K562 (cell line): Measurements from ENCODE around the gene RABGAP1. TPM values are rescaled to one million over a fixed set of nuclear protein-coding genes. Genes with fewer than 3 reads are reported as not detected.

Experiments
- ATAC-seq: fragments of 200-7000 bp; cut with Tn5 transposase; 3 replicates; pipeline ENCODE4 v1.9.1; 2020; ENCODE audit warnings: moderate library complexity
- BruUV-seq: library from RNA; stranded (reverse); fragments of 400-500 nt; replicated peaks from 2 replicates; lab custom pipeline; 2021; lab: Mats Ljungman, UMichigan
- CTCF ChIA-PET: fragments of 300-600 bp; formaldehyde crosslinking; extraction: SDS; loops from one replicate; lab custom pipeline; 2021; ENCODE audit warnings: low intra/inter-chr PET ratio; lab: Yijun Ruan, JAX
- POLR2A ChIA-PET: fragments of 300-600, 350-650 bp; sonication (Branson Sonifier 250); formaldehyde crosslinking; extraction: SDS; loops from one replicate; lab custom pipeline; 2021; ENCODE audit warnings: antibody characterized with exemption, inconsistent platforms; lab: Yijun Ruan, JAX
- DNase-seq, 4 experiments: peaks; one replicate each; pipeline versions ENCODE4 v3.0.0 to v3.0.0-alpha.2; 2011 to 2018; ENCODE audit warnings: low spot score in 3 of 4, mixed read lengths in 3 of 4; ENCODE audit errors: extremely low read depth in 1 of 4
- FAIRE-seq: peaks from 2 replicates; lab custom pipeline; 2011; peaks lifted over from hg19 to GRCh38; lab: Jason Lieb, UNC
- H2AFZ ChIP-seq: 2 replicates; pipeline ENCODE4 v1.6.0; 2011; ENCODE audit warnings: low read depth, low read length, control low read depth, inconsistent platforms
- H3K27ac ChIP-seq: fragments of 200-600 bp; 3 replicates; pipeline ENCODE4 v1.8.0; 2011; ENCODE audit warnings: low read depth, mild to moderate bottlenecking, control low read depth, inconsistent platforms, low read length, moderate library complexity, mixed read lengths; ENCODE audit errors: extremely low read depth
- H3K27me3 ChIP-seq, 2 experiments: fragments of 300-600 bp in 1 of 2; 2 replicates in 1 of 2; 3 replicates in 1 of 2; pipeline versions ENCODE4 v1.6.0 to v1.8.0; 2011; ENCODE audit warnings: inconsistent platforms in 2 of 2, low read length in 2 of 2, mild to moderate bottlenecking in 1 of 2, mixed read lengths in 1 of 2, moderate library complexity in 1 of 2; ENCODE audit not compliant: control insufficient read depth in 2 of 2, insufficient read depth in 2 of 2
- H3K36me3 ChIP-seq: fragments of 300-600 bp; 3 replicates; pipeline ENCODE4 v1.8.0; 2011; ENCODE audit warnings: mild to moderate bottlenecking, low read length, inconsistent platforms; ENCODE audit not compliant: control insufficient read depth, insufficient read depth
- H3K4me1 ChIP-seq, 2 experiments: fragments of 200-600 bp in 1 of 2; replicated peaks in 1 of 2; 2 replicates in 1 of 2; 3 replicates in 1 of 2; pipeline versions ENCODE4 v1.5.1 to v1.8.0; 2011; ENCODE audit warnings: inconsistent platforms in 2 of 2, low read length in 2 of 2, mild to moderate bottlenecking in 1 of 2, mixed read lengths in 1 of 2, moderate library complexity in 1 of 2; ENCODE audit not compliant: control insufficient read depth in 2 of 2, insufficient read depth in 2 of 2
- H3K4me2 ChIP-seq: 2 replicates; pipeline ENCODE4 v1.6.1; 2011; ENCODE audit warnings: low read length, control low read depth, inconsistent platforms, mixed read lengths; ENCODE audit not compliant: insufficient read depth
- H3K4me3 ChIP-seq: fragments of 200-600 bp; sonication (generic), shearing (Covaris generic); 2 replicates; pipeline ENCODE4 v1.5.1; 2016; ENCODE audit warnings: control low read depth, inconsistent platforms
- H3K79me2 ChIP-seq: fragments of 200-600 bp; 3 replicates; pipeline ENCODE4 v1.8.0; 2011; ENCODE audit warnings: low read length, inconsistent platforms; ENCODE audit not compliant: control insufficient read depth, insufficient read depth
- H3K9ac ChIP-seq, 2 experiments: 2 replicates each; pipeline versions ENCODE4 v1.6.0 to v1.6.1; 2011; ENCODE audit warnings: low read depth in 2 of 2, low read length in 2 of 2, control low read depth in 1 of 2, inconsistent platforms in 1 of 2, mild to moderate bottlenecking in 1 of 2, mixed read lengths in 1 of 2; ENCODE audit not compliant: insufficient read depth in 1 of 2
- H3K9me1 ChIP-seq: one replicate; pipeline ENCODE4 v1.6.0; 2011; ENCODE audit warnings: inconsistent platforms, mild to moderate bottlenecking, low read length, moderate library complexity; ENCODE audit not compliant: control insufficient read depth, insufficient read depth
- H3K9me3 ChIP-seq: replicated peaks from 2 replicates; pipeline ENCODE4 v1.5.1; 2011; ENCODE audit warnings: low read depth, low read length, inconsistent platforms; ENCODE audit not compliant: control insufficient read depth, insufficient read depth
- H4K20me1 ChIP-seq: replicated peaks from 2 replicates; pipeline ENCODE4 v1.6.1; 2011; ENCODE audit warnings: low read length, inconsistent platforms, mixed read lengths; ENCODE audit not compliant: control insufficient read depth, insufficient read depth
- ARID2 ChIP-seq: fragments of 450-650 bp; IDR thresholded peaks from 2 replicates; pipeline ENCODE4 v1.6.1; 2017; ENCODE audit warnings: antibody characterized with exemption, mild to moderate bottlenecking
- E2F8 ChIP-seq: fragments of 450-650 bp; IDR thresholded peaks from 2 replicates; pipeline ENCODE4 v1.7.1; 2018; ENCODE audit warnings: mild to moderate bottlenecking, low read depth; ENCODE audit not compliant: partially characterized antibody
- FOXK1 ChIP-seq: sonication (generic); formaldehyde crosslinking; IDR thresholded peaks from 2 replicates; pipeline ENCODE4 v1.8.0; 2022; ENCODE audit warnings: missing genetic modification reagents, mild to moderate bottlenecking, borderline replicate concordance
- GATA2 ChIP-seq: sonication (generic); formaldehyde crosslinking; IDR thresholded peaks from 2 replicates; pipeline ENCODE4 v1.4.0; 2020; ENCODE audit warnings: mild to moderate bottlenecking, missing genetic modification reagents
- HMGN3 ChIP-seq: IDR thresholded peaks from 2 replicates; pipeline ENCODE4 v1.6.1; 2011; ENCODE audit warnings: borderline replicate concordance, low read depth, mild to moderate bottlenecking, mixed read lengths, low read length; ENCODE audit not compliant: insufficient read length; ENCODE audit errors: extremely low read depth
- ID3 ChIP-seq, 2 experiments: fragments of 250-450 bp in 1 of 2; fragments of 450-650 bp in 1 of 2; sonication (Bioruptor Pico) in 1 of 2; IDR thresholded peaks; 2 replicates each; pipeline versions ENCODE4 v1.6.1 to v1.8.0; 2016 to 2021; ENCODE audit warnings: mild to moderate bottlenecking in 2 of 2, moderate library complexity in 2 of 2, missing compliant biosample characterization in 1 of 2, missing genetic modification characterization in 1 of 2
- IRF1 ChIP-seq: sonication (generic); formaldehyde crosslinking; IDR thresholded peaks from 2 replicates; pipeline ENCODE4 v1.8.0; 2022; ENCODE audit warnings: missing genetic modification reagents, mild to moderate bottlenecking, borderline replicate concordance
- SRSF1 ChIP-seq: fragments of 200-400 bp; formaldehyde crosslinking; IDR thresholded peaks from 2 replicates; pipeline ENCODE4 v1.6.1; 2017; ENCODE audit warnings: mild to moderate bottlenecking, low read depth, low read length, moderate library complexity
- TAF15 ChIP-seq: fragments of 200-400 bp; formaldehyde crosslinking; IDR thresholded peaks from 2 replicates; pipeline ENCODE4 v1.6.1; 2017; ENCODE audit warnings: mild to moderate bottlenecking, low read depth, low read length, moderate library complexity
- TCFL5 ChIP-seq: fragments of 250-450 bp; sonication (Bioruptor Pico); conservative IDR thresholded peaks from 2 replicates; pipeline ENCODE4 v1.6.1; 2021; ENCODE audit warnings: mild to moderate bottlenecking, moderate library complexity, matching md5 sums
- VEZF1 ChIP-seq: fragments of 200-800 bp; sonication (Bioruptor generic); IDR thresholded peaks from 2 replicates; pipeline ENCODE4 v1.6.1; 2017; ENCODE audit warnings: missing genetic modification characterization, missing compliant biosample characterization
- YBX1 ChIP-seq: fragments of 450-650 bp; IDR thresholded peaks from 2 replicates; pipeline ENCODE4 v1.7.1; 2016; ENCODE audit warnings: mild to moderate bottlenecking
- ZC3H4 ChIP-seq: sonication (generic); formaldehyde crosslinking; IDR thresholded peaks from 2 replicates; pipeline ENCODE4 v1.9.0; 2021; ENCODE audit warnings: missing genetic modification reagents, borderline replicate concordance
- ZNF184 ChIP-seq: sonication (generic); formaldehyde crosslinking; IDR thresholded peaks from 2 replicates; pipeline ENCODE4 v1.5.0; 2020; ENCODE audit warnings: missing genetic modification reagents
- ZNF324 ChIP-seq: fragments of 250-450 bp; sonication (Bioruptor Pico); IDR thresholded peaks from 2 replicates; pipeline ENCODE4 v1.4.0; 2020; ENCODE audit warnings: mild to moderate bottlenecking
- ZNF444 ChIP-seq: fragments of 250-450 bp; sonication (Bioruptor Pico); IDR thresholded peaks from 2 replicates; pipeline ENCODE4 v1.4.0; 2020; ENCODE audit warnings: mild to moderate bottlenecking, moderate library complexity
- in situ Hi-C: fragments of 300-500 bp; cut with MboI; formaldehyde crosslinking; loops from 4 replicates; pipeline ENCODE4 v1.15.0; 2018; ENCODE audit warnings: inconsistent platforms, mixed read lengths
- intact Hi-C: fragments of 100-400 bp; cut with micrococcal nuclease; formaldehyde crosslinking; loops from 2 replicates; pipeline ENCODE4 v1.14.2; 2022
- polyA plus RNA-seq, 8 experiments: library from polyadenylated mRNA; depleted of rRNA in 4 of 8; stranded (reverse) in 5 of 8; unstranded in 3 of 8; fragments of >200 nt; fragmentation: Nextera tagmentation in 2 of 8; fragmentation: Illumina TruSeq in 1 of 8; extraction: Ambion mirVana in 2 of 8; extraction: Trizol in 1 of 8; gene quantifications; 2 replicates each; pipeline versions ENCODE4 v1.2.1 to v1.2.3, GENCODE V29; 2011 to 2014; ENCODE audit warnings: inconsistent platforms in 1 of 8, missing spikeins in 1 of 8
- total RNA-seq, 7 experiments: library from RNA; depleted of rRNA in 6 of 7; stranded (reverse); fragments of >200 nt in 6 of 7; fragmentation: Illumina TruSeq in 2 of 7; extraction: Trizol in 2 of 7; gene quantifications; 2 replicates each; pipeline versions ENCODE4 v1.2.1 to v1.2.3, GENCODE V29; 2011 to 2021; ENCODE audit warnings: low replicate concordance in 1 of 7

RABGAP1 gene
- total and polyA plus RNA-seq, 9 of the 15 experiments (the other 6 are each of a cell fraction or from before 2014, with no cell fraction given): 1.5 to 22.7 (median 13.1) TPM

GRCh38 chr9:122954253-122954691 is 13.5 kb downstream of the RABGAP1 start (continued):
- TF ChIP-seq ARID2 (no peak), TAF15 (no peak), ZNF324 (CRISPR knock-in tag) (no peak), VEZF1 (no peak), YBX1 (no peak), ZNF184 (no peak)

- Histone ChIP-seq H3K4me2 (no peak overlapping the region), H3K27ac (no peak overlapping the region), H3K79me2 (peaks cover 13% of the 10 kb centered on the region), H3K9me1 (no peaks in the 10 kb centered on the region), H2AFZ (no peak overlapping the region), H3K9me3 (no peaks in the 10 kb centered on the region), H3K9ac (no peak overlapping the region), H3K4me1 (no peaks in the 10 kb centered on the region), H3K36me3 (peaks cover 5% of the 10 kb centered on the region; the same call in 1 of the 3 replicates), H4K20me1 (no peaks in the 10 kb centered on the region), H3K27me3 (no peaks in the 10 kb centered on the region), H3K4me3 (no peak overlapping the region)
- POLR2A ChIA-PET: interaction anchor here (1.6 kb wide), 1 partner anchor 15 kb away, joined by 6 read pairs; the partner anchor contains the start of gene RABGAP1
- intact Hi-C loops (no loop called here), in situ Hi-C loops (no loop called here)
- CTCF ChIA-PET: no interaction called here
- no TSS peak for BruUV-seq
- FAIRE-seq: no peak
- no peak for ATAC-seq
- DNase-seq: no peak
- TF ChIP-seq FOXK1 (CRISPR knock-in tag) (no peak), TCFL5 (no peak), ZNF444 (CRISPR knock-in tag) (no peak), GATA2 (CRISPR knock-in tag) (no peak), ZC3H4 (CRISPR knock-in tag) (no peak), E2F8 (no peak), HMGN3 (no peak), ID3 (CRISPR knock-in tag; IDR thresholded peaks at IDR 0.05) (no peak), ID3 (tag; IDR thresholded peaks at IDR 0.05) (no peak), IRF1 (CRISPR knock-in tag) (no peak), SRSF1 (no peak)
Measured at GRCh38 chr9:122955961-122956360, 15.1 kb downstream of the RABGAP1 start.
